Measurements from ENCODE around the gene CDC7.
"Not testable (repeated sequence)": the region's sequence is repeated elsewhere in the genome, so short reads cannot be mapped to it uniquely, and the experiment has no call there.

The CDC7 gene

DNA sequence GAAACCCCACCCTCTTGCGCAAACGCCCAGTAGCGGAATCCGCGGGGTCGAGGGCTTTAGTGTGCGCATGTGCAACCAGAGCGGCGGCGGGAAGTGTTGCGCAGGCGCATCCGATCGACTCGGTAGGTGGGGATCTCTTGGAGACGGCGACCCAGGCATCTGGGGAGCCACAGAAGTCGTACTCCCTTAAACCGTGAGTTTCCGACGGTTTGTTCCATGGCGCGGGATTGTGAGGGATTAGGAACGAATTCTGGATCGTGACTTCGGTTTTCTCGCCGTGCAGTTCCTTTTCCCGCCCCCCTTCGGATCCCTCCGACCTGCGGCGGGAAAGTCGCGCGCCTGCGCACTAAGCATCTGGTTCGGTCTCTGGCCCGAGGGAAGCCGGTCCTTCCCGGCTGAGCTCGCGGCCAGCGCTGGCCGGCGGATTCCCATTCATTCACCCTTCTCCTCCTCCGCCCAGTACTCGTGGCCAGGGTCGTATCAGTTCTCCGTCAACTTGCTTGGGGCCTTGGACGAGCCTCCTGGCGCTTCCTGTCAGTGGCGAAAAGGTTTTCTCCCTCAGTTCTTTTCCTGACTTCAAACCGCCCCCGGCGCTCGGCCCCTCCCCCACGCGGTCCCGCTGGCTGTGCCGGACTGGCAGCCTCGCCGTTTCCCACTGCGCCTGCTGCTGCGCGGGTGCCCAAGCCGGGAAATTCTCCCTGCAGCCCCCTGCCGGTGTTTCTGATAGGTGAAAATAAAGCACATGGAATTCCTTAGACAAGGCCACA is at the start of gene CDC7:
TSS of gene CDC7 (plus strand) at position 96 of the 767 bp plus-strand sequence. CDS start 866 bp downstream, outside the sequence.
- FAIRE-seq: no peak
- DNase-seq (ENCODE audit: insufficient read length, low spot score): peak; percentile 42
- TF ChIP-seq CTCF (IDR thresholded peaks at IDR 0.05; ENCODE audit: insufficient read depth, missing control alignments): peak; percentile 45

DNA sequence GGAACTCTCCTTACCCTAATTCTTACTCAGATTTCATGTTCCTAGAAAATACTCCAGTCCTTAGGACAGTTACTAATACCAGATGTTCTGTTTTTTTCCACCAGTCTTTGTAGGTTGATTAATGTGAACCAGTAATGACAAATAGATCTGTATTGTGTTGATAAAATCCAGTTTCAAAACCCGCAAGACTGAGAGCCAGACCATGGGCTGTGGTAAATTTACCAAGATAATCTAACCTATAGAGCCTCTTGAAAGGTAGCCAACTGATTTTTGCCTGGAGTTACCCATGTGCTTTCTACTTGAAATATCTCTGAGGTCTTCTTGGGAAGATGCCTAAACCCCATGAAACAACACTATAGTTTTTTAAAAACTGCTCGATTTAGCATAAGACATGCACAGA is 46.5 kb upstream of the CDC7 start:
- no peak for TF ChIP-seq CTCF (IDR thresholded peaks at IDR 0.05; ENCODE audit: insufficient read depth, missing control alignments)
- FAIRE-seq (no peak), DNase-seq (ENCODE audit: insufficient read length, low spot score) (no peak)

- DNase-seq (ENCODE audit: insufficient read length, low spot score) (no peak), FAIRE-seq (no peak)
- no peak for TF ChIP-seq CTCF (IDR thresholded peaks at IDR 0.05; ENCODE audit: insufficient read depth, missing control alignments)
These were observed 45.3 kb upstream of the CDC7 start for GRCh38 chr1:91455334-91455733.

- TF ChIP-seq CTCF (IDR thresholded peaks at IDR 0.05; ENCODE audit: insufficient read depth, missing control alignments): no peak
- FAIRE-seq: no peak
- no peak for DNase-seq (ENCODE audit: insufficient read length, low spot score)
These were observed 44.8 kb upstream of the CDC7 start for GRCh38 chr1:91455896-91456295.

- not testable (repeated sequence) for FAIRE-seq; DNase-seq (ENCODE audit: insufficient read length, low spot score)
These were observed 35.3 kb upstream of the CDC7 start for GRCh38 chr1:91465350-91465749.

DNA sequence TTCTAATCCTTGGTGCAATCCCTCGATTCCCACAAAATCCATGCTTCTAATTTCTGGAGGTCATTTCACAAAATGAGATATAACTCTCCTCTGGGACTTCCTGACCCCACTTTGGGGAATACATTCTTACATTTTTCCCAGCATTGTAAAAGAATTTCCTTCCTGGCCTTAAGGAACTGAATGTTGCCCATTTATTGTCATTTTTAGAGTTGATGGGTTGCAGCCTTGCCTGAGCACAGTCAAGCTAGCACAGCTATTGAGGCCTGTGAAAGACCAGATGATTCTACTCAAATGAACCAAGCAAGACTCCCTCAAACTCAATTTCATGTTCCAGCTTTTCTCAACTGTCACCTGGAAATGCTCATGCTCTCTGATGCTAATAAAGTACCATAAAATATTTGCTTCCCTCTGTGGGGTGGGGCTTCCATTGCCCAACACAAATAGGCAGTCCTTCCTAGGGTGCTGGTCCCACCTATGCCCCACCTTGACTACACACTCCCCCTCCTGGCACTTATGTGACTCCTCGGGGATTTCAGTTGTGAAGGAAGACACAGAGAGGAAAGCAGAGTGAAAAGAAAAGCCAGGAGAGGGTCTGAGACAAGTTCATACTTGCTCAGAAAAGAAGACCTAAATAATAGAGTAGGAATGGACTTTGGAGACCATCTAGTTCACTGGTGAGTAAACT is 24.0 kb upstream of the CDC7 start:
- DNase-seq (ENCODE audit: insufficient read length, low spot score): no peak
- no peak for FAIRE-seq

DNA sequence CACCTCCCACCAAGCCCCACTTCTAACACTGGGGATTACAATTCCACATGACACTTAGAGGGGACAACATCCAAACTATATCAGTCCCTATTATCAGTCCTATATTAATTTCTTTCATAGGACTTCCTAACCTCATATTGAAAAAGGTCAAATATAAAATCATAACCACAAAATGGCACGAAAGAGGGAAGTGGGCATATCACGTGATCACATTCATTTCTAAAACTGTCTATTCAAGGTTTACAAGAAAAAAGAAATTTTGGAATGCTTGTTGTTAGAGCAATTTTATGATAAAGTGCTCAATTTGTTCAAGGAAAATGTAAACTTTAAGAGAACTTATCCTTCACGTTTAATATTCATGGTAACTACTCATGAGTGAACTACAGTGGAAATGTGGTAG is 13.2 kb upstream of the CDC7 start:
- no peak for TF ChIP-seq CTCF (IDR thresholded peaks at IDR 0.05; ENCODE audit: insufficient read depth, missing control alignments)
- DNase-seq (ENCODE audit: insufficient read length, low spot score) (no peak), FAIRE-seq (no peak)

More for the DNA sequence above, 24.0 kb upstream of the CDC7 start:
- TF ChIP-seq CTCF (IDR thresholded peaks at IDR 0.05; ENCODE audit: insufficient read depth, missing control alignments): no peak

Data from D721Med (cell line).